Stimulated activated CD4-positive, alpha-beta T cell treated with anti-CD3 and anti-CD28 coated beads, Interleukin-15, amount 100 ng/mL, for 48 hours (primary cell): ENCODE data around the gene XPR1.
A peak's percentile ranks its signal among the peaks of the same experiment; 100 is the strongest.

Experiments used
- DNase-seq, 2 donors: peaks; one replicate each; pipeline ENCODE4 v3.0.0-alpha.2; 2020; ENCODE audit warnings: low read depth in 2 of 2

The XPR1 gene

DNA sequence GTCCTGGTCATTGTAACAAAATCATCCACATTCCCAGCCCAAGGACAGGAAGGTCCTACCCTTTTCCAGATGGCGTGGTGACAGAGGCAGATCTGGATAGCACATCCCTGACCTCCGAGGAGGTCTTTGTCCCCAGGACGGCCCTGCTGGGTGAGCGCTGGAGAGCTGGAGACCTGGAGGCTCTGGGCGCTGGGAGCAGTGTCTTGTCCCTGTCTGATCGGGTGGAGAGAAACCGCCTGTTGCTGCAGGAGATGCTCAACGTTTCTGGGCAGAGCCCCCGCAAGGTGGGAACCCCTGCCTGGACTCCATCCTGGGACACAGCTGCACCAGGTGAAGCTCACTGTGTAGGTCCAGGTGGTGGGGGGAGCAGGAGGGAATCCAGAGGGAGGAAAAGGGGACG is 284.9 kb downstream of the XPR1 start:
- DNase-seq = no peak

- no peak for DNase-seq
Measured at GRCh38 chr1:180917306-180918065, 285.7 kb downstream of the XPR1 start.

DNA sequence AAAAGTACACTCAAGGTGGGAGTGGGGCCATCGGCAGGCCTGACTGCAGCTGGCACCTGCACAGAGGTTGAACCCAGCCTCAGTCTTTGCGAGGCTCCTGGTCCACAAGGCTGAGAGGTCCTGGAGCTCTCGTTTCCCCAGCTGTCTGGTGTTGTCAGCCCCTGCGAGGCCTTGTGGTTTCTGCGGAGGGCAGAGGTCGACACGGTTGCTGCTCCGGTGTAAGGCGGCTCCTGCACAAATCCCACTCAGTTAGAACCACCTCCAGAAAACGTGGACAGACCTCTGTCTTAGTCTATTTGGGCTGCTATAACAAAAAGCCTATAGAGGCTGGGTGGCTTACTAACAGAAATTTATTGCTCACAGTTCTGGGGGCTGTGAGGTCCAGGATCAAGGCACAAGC is 286.7 kb downstream of the XPR1 start:
- DNase-seq = no peak

DNA sequence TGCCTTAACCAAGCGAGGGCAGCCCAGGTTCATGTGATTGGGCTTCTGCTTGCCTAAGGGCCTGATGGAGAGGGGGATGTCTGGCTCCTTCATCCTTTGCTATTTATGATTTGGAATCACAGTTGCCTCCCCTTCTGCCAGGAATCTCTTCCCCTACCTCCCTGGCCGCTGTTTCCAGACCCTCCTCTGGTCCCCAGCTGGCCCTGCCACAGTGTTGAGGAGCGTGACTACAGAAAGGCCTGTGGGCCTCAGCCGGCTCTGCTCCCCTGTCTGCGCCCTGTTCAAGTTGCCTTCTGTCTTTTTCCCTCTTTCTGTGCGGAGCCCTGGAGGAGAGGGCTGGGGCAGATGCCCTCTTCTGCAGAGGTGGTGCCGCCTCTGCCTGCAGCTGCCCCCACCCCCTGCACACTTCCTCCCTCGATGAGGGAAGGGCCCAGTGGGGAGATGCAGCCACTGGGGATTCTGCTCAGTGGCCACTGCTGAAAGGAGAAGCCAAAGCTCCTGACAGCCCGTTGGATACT is 287.4 kb downstream of the XPR1 start:
- no peak for DNase-seq

DNA sequence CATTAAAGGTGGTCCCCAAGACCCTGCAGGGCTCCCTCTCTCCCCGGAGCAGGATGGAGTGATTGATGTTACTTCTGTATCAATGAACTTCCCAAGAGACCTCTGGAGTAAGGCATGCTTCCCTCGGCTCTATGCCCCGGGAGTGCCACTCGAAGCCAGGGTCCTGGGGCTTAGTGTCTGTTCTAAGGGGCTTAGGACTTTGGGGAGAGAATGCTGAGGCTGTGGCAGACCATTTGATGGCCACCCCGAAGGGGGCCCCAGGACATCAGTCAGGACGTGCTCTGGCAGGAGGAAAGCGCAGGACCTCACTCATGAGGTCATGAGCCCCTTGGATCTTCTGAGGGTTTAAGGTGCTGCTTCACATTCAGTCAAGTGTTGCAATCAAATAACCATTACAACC is 288.4 kb downstream of the XPR1 start:
- DNase-seq = no peak

DNA sequence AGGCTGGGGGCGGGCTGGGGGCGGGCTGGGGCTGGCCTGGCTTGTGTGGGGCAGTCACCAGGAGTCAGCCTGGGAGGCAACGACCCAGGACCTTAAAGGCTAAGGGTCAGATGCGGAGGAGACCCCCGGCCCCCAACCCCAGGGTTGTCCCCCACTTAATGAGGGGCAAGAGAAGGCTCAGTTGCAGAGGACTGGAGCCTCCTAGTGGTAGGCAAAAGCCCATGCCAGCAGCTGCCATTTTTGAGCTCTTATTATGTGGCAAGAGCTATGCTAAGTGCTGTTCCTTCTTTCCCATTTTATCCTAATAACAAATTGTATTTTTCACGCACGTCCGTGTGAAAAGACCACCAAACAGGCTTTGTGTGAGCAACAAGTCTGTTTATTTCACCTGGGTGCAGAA is 288.9 kb downstream of the XPR1 start:
- no peak for DNase-seq

GRCh38 chr1:180921386-180921785 is 289.6 kb downstream of the XPR1 start:
- no peak for DNase-seq

DNA sequence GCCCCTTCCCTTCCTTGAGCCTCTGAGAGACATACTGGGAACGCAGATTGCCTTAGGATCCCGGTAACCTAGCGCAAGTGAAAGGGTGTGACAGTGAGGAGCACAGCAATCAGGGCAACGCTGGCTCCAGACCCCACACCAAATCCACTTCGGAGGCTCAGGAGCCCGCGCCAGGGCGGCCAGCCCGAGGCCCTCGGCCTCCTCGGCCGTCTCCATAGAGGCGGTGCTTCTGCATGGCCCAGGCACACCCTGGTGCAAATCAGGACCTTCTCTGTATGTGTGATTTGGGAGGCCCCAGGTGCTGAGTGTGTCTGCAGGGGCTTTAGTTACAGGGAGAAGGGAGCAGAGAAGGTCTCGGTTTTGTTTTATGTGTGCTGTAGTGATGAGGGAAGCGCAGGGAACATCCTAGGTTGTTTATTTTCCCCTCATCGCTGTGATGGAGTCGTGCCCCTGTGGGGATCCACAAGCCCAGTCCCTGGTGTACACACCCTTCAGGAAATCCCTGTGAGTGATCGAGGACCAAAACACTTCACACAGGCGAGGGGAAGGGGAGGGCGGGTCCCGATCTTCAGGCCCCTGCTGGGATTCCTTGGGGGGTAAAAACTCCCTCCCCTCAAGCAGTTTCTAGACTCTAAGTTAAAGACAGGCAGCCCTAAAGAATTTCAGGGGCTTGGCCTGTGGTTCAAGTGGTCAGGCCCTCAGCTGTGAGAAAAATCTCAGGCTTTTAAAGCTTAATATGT is 290.2 kb downstream of the XPR1 start:
- DNase-seq = no peak

DNA sequence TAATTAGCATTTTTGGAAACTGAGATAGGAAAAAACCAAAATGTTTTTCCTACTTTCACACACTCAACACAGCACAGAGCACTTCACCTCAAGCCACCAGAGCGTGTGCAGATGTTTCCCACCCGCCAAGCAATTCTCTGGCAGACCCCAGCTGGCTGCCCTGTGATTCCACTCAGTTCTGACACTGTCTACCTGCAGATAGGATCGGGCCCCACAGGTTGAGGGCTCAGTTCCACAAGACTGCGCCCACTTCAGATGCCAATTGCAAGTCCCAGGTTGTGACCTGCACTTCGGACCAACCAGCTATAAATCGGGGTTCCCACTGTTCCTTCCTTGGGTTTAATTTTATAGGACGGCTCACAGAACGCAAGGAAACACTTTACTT is 290.8 kb downstream of the XPR1 start:
- DNase-seq = no peak

GRCh38 chr1:180923021-180923841 is 291.4 kb downstream of the XPR1 start:
- DNase-seq = no peak

- DNase-seq = no peak
Measured at GRCh38 chr1:180923887-180924286, 292.1 kb downstream of the XPR1 start.

GRCh38 chr1:180924939-180925338 is 293.1 kb downstream of the XPR1 start:
- DNase-seq = no peak

- DNase-seq = no peak
Measured at GRCh38 chr1:180925471-180926051, 293.7 kb downstream of the XPR1 start.

DNA sequence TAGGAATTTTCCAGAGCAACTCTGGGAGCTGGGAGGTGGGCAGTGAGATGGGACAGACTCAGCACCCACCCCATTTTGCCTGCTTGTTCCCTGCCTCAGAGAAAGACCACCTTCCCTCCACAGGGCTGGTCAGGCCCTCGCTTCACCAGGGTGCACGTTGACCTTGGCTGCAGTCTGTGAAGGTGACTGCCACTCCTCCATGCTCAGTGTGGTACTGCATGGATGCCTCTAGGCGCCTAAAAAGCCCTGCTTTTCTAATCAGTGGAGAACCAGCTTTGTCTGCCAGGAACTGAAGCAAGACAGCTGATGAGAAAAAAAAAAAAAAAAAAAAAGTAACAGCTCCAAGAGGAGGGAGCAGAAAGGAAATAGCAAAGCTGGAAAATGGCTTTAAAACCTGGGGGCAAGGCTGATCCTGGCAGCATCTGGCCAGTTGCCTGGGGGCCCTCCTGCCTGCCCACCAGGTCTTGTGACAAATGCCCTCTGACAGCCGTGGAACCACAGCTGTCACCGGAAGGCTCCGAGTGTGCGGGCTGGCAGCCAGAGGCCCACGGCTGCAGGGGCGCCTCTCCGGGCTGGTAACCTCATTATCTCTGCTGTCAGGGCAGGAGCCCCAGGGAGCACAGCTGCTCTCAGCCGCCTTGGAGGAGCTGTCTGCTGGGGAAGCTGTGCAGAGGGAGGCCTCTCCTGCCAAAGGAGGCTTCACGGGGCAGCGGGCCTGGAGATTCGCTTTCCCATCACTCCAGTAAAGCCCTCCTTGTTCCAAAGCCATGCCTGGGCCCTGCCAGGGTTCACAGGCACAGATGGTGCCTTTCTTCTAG is 294.6 kb downstream of the XPR1 start:
- peak in 1 of 2 donors; percentile 11 for DNase-seq

DNA sequence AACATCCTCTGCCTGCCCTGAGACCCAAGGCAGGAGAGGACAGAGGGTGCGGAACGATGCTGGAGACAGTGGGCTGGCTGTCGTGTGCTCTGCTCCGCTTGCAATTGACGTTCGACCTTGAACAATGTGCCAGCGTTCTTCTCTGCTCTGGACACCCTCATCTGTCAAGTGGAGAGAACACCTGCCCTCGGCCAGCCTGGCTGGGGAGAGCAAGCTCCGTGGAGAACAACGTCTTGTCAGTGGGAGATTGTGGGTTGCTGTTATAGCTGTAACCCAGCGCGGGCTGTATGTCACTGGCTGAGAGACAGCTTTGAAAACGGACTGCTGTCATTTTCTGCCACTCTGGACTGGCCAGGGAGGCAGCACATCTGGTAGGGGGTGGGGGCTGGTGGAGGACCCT is 295.5 kb downstream of the XPR1 start:
- DNase-seq = no peak

DNA sequence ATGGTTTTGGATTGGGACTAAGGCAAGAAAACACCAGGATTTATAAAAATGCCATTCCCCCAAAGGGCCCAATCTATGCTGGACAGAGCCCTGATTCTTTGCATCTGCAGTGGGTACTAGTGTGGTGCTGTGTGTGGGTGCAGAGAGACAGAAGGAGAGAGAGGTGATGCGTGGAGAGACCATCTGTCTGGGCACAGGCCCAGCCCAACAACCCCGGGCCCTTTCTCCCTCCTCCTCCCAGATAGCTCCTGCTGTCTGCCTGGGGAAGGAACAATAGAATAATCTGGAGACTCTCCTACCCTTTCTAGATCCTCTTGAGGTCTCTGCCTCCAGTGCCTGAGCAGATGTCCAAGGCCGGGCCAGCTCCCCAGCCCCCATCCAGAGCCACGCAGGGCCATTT is 296.0 kb downstream of the XPR1 start:
- no peak for DNase-seq

DNA sequence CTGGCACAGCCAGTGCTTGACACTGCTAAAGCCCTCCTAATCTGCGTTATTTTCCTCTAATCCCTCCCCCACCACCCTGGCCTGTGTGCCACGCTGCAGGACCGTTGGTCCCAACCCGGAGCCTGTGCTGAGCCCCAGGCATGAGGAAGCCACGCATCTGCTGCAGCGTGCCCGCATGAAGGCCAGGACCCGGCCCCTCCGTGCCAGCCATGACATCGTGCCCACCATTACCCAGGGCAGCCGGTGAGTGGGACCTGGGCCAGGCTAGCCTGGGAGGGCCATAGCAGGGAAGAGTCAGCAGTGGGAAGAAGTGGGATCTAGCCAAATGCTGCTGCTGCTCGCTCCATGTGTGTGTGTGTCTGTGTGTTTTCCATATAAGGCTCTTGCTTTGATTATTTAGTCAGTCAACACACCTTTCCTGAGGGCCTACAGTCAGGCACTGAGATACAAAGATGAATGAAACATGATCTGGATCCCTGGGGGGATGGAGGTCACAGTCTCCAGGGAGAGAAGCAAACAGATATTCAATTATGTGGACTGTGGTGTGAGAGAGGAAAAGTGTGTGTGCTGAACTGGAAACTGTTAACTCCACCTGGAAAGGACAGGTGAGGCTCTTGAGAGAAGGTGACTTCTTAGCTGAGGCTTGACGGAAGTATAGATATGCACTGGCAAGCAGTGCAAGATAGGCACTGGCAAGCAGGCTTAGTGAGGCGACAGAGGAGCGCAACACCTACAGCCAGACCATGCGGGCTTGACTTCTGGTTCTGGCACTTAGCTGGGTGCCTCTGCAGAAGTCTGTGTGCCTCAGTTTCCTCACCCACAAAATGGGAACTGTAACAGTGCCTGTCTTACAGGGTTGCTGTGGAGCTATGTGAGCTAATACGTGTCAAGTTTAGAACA is 296.8 kb downstream of the XPR1 start:
- no peak for DNase-seq

DNA sequence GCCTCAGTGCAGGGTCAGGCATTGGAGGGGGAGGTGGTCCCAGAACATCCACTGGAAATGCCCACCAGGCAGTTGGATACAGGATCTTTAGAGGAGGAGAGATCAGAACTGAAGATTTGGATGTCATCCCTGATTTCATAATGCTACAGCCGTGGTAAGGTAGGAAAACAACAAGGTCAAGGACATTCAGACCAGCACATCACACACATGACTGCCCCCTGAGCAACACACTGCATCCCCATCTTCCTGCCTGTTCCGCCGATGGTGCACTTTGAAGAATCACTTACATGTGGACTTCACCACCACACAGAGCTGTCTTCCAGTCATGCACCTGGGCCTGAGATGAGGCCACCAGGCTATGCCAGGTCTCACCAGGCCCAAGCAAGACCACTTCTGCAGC is 297.6 kb downstream of the XPR1 start:
- DNase-seq = no peak

GRCh38 chr1:180930687-180931086 is 298.9 kb downstream of the XPR1 start:
- DNase-seq = no peak

DNA sequence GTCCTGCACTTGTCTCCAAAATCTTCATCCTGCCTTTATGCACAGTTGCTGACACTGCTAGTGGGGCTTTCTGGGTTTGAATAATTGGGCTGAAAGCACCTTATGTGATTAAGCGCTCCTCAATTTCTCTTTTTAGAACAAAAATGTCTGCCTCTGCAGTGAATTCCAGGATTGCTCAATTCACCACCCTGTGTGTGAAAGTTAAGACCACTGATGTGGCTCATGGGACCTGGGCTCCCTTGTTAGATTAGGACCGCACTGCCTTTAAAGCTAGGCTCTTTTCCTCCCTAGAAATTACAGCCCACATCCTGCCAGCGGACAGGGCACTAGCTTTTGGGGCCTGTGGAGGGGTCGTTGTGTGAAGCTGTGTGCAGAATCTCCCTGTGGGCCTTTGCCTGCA is 299.7 kb downstream of the XPR1 start:
- no peak for DNase-seq
